GM18870 (cell line): Measurements from ENCODE around the gene TTC28.
"Not testable (repeated sequence)": the region's sequence is repeated elsewhere in the genome, so short reads cannot be mapped to it uniquely, and the experiment has no call there.

Source experiments
- ATAC-seq: cut with Tn5 transposase; IDR thresholded peaks from one replicate; pipeline ENCODE4 v1.9.1; 2021; ENCODE audit warnings: moderate library complexity; ENCODE audit not compliant: unreplicated experiment

Gene TTC28

GRCh38 chr22:28074526-28074925 lies 605.1 kb downstream of the TTC28 start:
- ATAC-seq = no peak

- ATAC-seq = no peak
Measured at GRCh38 chr22:28072066-28072465, 607.6 kb downstream of the TTC28 start.

- no peak for ATAC-seq
Measured at GRCh38 chr22:28068826-28069225, 610.8 kb downstream of the TTC28 start.

GRCh38 chr22:28064920-28065319 lies 614.7 kb downstream of the TTC28 start:
- no peak for ATAC-seq

GRCh38 chr22:28063656-28064055 lies 616.0 kb downstream of the TTC28 start:
- no peak for ATAC-seq

GRCh38 chr22:28060594-28060993 lies 619.0 kb downstream of the TTC28 start:
- ATAC-seq = not testable (repeated sequence)

GRCh38 chr22:28058036-28058435 lies 621.6 kb downstream of the TTC28 start:
- ATAC-seq = no peak

- ATAC-seq = no peak
Measured at GRCh38 chr22:28054819-28055208, 624.8 kb downstream of the TTC28 start.

- no peak for ATAC-seq
Measured at GRCh38 chr22:28053896-28054818, 625.5 kb downstream of the TTC28 start.

- no peak for ATAC-seq
Measured at GRCh38 chr22:28052825-28053269, 626.8 kb downstream of the TTC28 start.

GRCh38 chr22:28051787-28052356 lies 627.8 kb downstream of the TTC28 start:
- ATAC-seq = no peak

- no peak for ATAC-seq
Measured at GRCh38 chr22:28051091-28051786, 628.4 kb downstream of the TTC28 start.

GRCh38 chr22:28048529-28048928 lies 631.1 kb downstream of the TTC28 start:
- no peak for ATAC-seq

GRCh38 chr22:28047740-28048139 lies 631.9 kb downstream of the TTC28 start:
- no peak for ATAC-seq

- ATAC-seq = no peak
Measured at GRCh38 chr22:28046100-28046499, 633.5 kb downstream of the TTC28 start.

GRCh38 chr22:28044546-28045173 lies 635.0 kb downstream of the TTC28 start:
- no peak for ATAC-seq

GRCh38 chr22:28043266-28043665 lies 636.4 kb downstream of the TTC28 start:
- no peak for ATAC-seq

GRCh38 chr22:28034760-28035401 lies 644.8 kb downstream of the TTC28 start:
- ATAC-seq = no peak

- ATAC-seq = no peak
Measured at GRCh38 chr22:28034145-28034759, 645.4 kb downstream of the TTC28 start.

- no peak for ATAC-seq
Measured at GRCh38 chr22:28032861-28033260, 646.8 kb downstream of the TTC28 start.
